Measurements from ENCODE around the gene MRPS2. TPM values are rescaled to one million over a fixed set of nuclear protein-coding genes. Genes with fewer than 3 reads are reported as not detected.
"Not testable (repeated sequence)": the region's sequence is repeated elsewhere in the genome, so short reads cannot be mapped to it uniquely, and the experiment has no call there.

MRPS2 gene
- total RNA-seq: 10 to 100 TPM; 50.2 to 53.1 TPM
- polyA plus RNA-seq (2013, experiment 1 of 2): 51.4 TPM
- 44.0 TPM for polyA plus RNA-seq (2013, experiment 2 of 2)
- long read RNA-seq, experiment 1, transcript MRPS2-201 (4 exons, 1,510 nt): major isoform, 44 of 67 reads
- long read RNA-seq, experiment 1, transcript MRPS2-203 (3 exons, 810 nt): minor isoform, 8 of 67 reads
- long read RNA-seq, experiment 1, partial matches to known transcripts: 2 of 67 reads
- long read RNA-seq, experiment 1, other reads (novel, unspliced or antisense): 12 of 67 reads
- long read RNA-seq, experiment 2, transcript MRPS2-201 (4 exons, 1,510 nt): major isoform, 63 of 71 reads
- long read RNA-seq, experiment 2, partial matches to known transcripts: 1 of 71 reads
- long read RNA-seq, experiment 2, other reads (novel, unspliced or antisense): 2 of 71 reads
- long read RNA-seq, experiment 3, transcript MRPS2-201 (4 exons, 1,510 nt): major isoform, 318 of 332 reads
- long read RNA-seq, experiment 3, partial matches to known transcripts: 3 of 332 reads
- long read RNA-seq, experiment 3, other reads (novel, unspliced or antisense): 6 of 332 reads
- long read RNA-seq, experiment 4, transcript MRPS2-201 (4 exons, 1,510 nt): major isoform, 141 of 145 reads
- long read RNA-seq, experiment 4, partial matches to known transcripts: 1 of 145 reads
- long read RNA-seq, experiment 4, other reads (novel, unspliced or antisense): 2 of 145 reads

DNA sequence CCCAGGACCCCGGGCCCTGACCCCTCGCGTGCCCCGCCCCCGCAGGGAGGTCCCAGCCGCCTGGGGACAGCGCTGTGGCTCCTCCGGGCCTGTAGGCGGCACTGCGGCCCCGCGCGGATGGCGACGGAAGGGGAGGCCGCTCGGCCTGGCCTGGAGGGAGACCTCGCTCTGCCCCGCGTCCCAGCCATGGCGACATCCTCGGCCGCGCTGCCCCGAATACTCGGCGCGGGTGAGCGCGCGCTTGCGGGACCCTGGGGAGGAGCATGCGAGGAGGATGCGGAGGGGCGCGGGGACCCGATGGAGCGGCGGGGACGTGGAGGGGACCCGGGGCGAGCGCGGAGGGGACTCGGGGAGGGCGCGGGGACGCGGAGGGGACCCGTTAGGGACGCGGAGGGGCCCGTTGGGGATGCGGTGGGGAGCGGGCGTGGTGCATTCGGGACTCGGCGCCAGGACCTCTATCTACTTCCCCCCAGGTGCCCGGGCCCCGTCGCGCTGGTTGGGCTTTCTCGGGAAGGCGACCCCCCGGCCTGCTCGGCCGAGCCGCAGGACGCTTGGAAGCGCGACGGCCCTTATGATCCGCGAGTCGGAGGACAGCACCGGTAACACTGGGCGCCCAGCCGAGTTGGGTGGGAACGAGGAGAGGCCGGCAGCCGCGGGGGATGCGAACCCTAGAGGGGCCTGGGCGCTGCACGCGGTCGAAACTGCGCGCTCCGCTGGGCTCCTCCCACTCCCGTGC, at the start of gene MRPS2:
Gene MRPS2, plus strand, starts transcription at position 158 of the 736 bp plus-strand sequence. Its CDS starts 29 bp downstream, at position 187.
- Histone ChIP-seq H3K4me3 (ENCODE audit: low read length) (peak within 1 kb of the TSS; percentile 84), H3K4me1 (ENCODE audit: control insufficient read depth, insufficient read depth, low read length) (peaks cover 7% of the 10 kb centered on the region), H3K27ac (ENCODE audit: low read depth, low read length) (peak within 1 kb of the TSS; percentile 32), H3K9me3 (ENCODE audit: control insufficient read depth, low read length) (no peaks in the 10 kb centered on the region), H3K9ac (ENCODE audit: extremely low read depth, low read length, poor library complexity, severe bottlenecking) (peak within 1 kb of the TSS; percentile 64), H3K36me3 (ENCODE audit: control insufficient read depth, insufficient read depth, low read length) (peaks cover 37% of the 10 kb centered on the region), H3K27me3 (ENCODE audit: control insufficient read depth, insufficient read depth, low read length, poor library complexity, severe bottlenecking) (no peaks in the 10 kb centered on the region)
- H3K4me3 Mint-ChIP-seq: peak within 1 kb of the TSS; percentile 83
- no peaks in the 10 kb centered on the region for H3K9me3 Mint-ChIP-seq
- peaks cover 8% of the 10 kb centered on the region for H3K4me1 Mint-ChIP-seq
- H3K27me3 Mint-ChIP-seq (ENCODE audit: insufficient read depth): peaks cover 7% of the 10 kb centered on the region
- peaks cover 26% of the 10 kb centered on the region for H3K36me3 Mint-ChIP-seq (ENCODE audit: low read depth)
- WGBS, 2 experiments (ENCODE audit: insufficient coverage in 1 of 2, insufficient read length in 1 of 2): 0% methylated on average over 27 to 92 of the region's 92 CpGs
- TF ChIP-seq, protein P1, sequence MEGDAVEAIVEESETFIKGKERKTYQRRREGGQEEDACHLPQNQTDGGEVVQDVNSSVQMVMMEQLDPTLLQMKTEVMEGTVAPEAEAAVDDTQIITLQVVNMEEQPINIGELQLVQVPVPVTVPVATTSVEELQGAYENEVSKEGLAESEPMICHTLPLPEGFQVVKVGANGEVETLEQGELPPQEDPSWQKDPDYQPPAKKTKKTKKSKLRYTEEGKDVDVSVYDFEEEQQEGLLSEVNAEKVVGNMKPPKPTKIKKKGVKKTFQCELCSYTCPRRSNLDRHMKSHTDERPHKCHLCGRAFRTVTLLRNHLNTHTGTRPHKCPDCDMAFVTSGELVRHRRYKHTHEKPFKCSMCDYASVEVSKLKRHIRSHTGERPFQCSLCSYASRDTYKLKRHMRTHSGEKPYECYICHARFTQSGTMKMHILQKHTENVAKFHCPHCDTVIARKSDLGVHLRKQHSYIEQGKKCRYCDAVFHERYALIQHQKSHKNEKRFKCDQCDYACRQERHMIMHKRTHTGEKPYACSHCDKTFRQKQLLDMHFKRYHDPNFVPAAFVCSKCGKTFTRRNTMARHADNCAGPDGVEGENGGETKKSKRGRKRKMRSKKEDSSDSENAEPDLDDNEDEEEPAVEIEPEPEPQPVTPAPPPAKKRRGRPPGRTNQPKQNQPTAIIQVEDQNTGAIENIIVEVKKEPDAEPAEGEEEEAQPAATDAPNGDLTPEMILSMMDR (conservative IDR thresholded peaks at IDR 0.05): peak; percentile 90
- DNase-seq: peak; percentile 97
- peak within 1 kb of the TSS; percentile 93 for H3K27ac Mint-ChIP-seq

DNA sequence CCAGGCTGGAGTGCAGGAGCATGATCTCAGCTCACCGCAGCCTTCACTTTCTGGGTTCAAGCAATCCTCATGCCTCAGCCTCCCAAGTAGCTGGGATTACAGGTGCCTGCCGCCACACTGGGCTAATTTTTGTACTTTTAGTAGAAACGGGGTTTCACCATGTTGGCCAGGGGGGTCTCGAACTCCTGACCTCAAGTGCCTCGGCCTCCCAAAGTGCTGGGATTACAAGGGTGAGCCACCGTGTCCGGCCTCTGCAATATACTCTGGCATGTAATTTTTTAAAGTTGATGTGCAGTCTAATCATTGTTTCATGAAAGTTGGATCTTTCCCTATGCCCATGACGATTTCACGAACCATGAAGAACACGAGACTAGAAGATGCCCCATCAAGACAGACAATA, 49.5 kb upstream of the MRPS2 start:
- Histone ChIP-seq H3K4me3 (ENCODE audit: low read length) (no peak overlapping the region), H3K4me1 (ENCODE audit: control insufficient read depth, insufficient read depth, low read length) (no peaks in the 10 kb centered on the region), H3K27me3 (ENCODE audit: control insufficient read depth, insufficient read depth, low read length, poor library complexity, severe bottlenecking) (no peaks in the 10 kb centered on the region), H3K9ac (ENCODE audit: extremely low read depth, low read length, poor library complexity, severe bottlenecking) (no peak overlapping the region), H3K36me3 (ENCODE audit: control insufficient read depth, insufficient read depth, low read length) (no peaks in the 10 kb centered on the region), H3K27ac (ENCODE audit: low read depth, low read length) (no peak overlapping the region), H3K9me3 (ENCODE audit: control insufficient read depth, low read length) (no peaks in the 10 kb centered on the region)
- Mint-ChIP-seq H3K27ac (no peak overlapping the region), H3K9me3 (peaks cover 4% of the 10 kb centered on the region), H3K36me3 (ENCODE audit: low read depth) (no peaks in the 10 kb centered on the region), H3K4me1 (no peaks in the 10 kb centered on the region), H3K4me3 (no peak overlapping the region), H3K27me3 (ENCODE audit: insufficient read depth) (peaks cover 4% of the 10 kb centered on the region)
- DNase-seq: no peak
- TF ChIP-seq, protein P1 (conservative IDR thresholded peaks at IDR 0.05): no peak
- 95 to 97% methylated on average over 8 to 10 of the region's 10 CpGs for WGBS, 2 experiments (ENCODE audit: insufficient coverage in 1 of 2, insufficient read length in 1 of 2)

DNA sequence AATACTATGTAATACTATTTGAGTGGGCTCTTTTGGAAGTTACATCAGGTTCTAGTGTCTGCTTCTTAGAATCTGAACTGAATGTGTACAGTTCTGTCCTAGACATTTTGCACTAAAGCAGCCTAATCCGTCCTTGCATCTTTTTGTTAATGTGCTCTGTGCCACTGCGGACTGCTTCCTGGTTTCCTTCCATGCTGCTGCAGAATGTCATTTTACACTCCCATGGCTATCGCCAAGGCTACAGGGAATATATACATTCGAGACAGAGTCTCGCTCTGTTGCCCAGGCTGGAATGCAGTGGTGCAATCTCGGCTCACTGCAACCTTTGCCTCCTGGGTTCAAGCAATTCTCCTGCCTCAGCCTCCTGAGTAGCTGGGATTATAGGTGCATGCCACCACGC, 48.6 kb upstream of the MRPS2 start:
- not testable (repeated sequence) for H3K9me3 ChIP-seq (ENCODE audit: control insufficient read depth, low read length); H3K27me3 Mint-ChIP-seq (ENCODE audit: insufficient read depth); H3K4me1 Mint-ChIP-seq; H3K4me3 ChIP-seq (ENCODE audit: low read length); H3K4me1 ChIP-seq (ENCODE audit: control insufficient read depth, insufficient read depth, low read length); H3K27ac ChIP-seq (ENCODE audit: low read depth, low read length); H3K9me3 Mint-ChIP-seq; H3K4me3 Mint-ChIP-seq; H3K27ac Mint-ChIP-seq; H3K36me3 ChIP-seq (ENCODE audit: control insufficient read depth, insufficient read depth, low read length); H3K36me3 Mint-ChIP-seq (ENCODE audit: low read depth); H3K9ac ChIP-seq (ENCODE audit: extremely low read depth, low read length, poor library complexity, severe bottlenecking); H3K27me3 ChIP-seq (ENCODE audit: control insufficient read depth, insufficient read depth, low read length, poor library complexity, severe bottlenecking); DNase-seq
- WGBS, 2 experiments (ENCODE audit: insufficient coverage in 1 of 2, insufficient read length in 1 of 2): 84 to 96% methylated on average over 3 to 6 of the region's 7 CpGs
